ENCODE results near the gene IL25. TPM values are rescaled to one million over a fixed set of nuclear protein-coding genes. Genes with fewer than 3 reads are reported as not detected.

Gene IL25
- total and polyA plus RNA-seq, 2 of the 4 experiments (the other 2 are of a cell fraction), result not detected

DNA sequence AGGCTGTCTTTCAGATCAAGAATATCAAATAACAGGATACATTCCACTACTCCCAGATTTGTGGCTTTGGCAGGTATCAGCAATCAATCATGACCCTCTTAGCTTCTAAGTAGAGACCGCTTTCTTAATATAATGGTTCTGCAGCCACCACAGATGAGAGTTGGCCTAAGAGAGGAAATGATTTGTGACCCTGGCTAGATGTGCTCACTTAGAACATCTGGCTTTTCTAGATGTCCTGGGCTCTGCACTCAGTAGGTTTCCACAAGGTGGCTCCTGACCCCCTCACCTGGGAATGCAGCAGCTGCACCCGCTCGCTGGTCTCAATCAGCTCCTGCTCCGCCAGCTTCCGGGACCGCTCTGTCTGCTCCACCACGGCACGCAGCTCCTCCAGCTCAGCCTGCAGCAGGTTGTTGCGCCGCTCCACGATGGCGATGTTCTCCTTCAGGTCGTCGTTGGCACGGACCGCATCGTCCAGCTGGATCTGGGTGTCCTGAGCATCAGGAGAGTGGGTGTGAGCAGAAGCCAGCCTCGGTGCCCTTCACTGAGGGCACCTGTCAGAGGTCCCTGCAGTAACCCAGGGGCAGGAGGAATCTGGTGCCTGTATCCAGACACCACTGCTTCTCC, 13.1 kb downstream of the IL25 start:
- H4K5ac ChIP-seq (ENCODE audit: low read depth, low read length), result no peak overlapping the region
- no peak overlapping the region for H4K91ac ChIP-seq (ENCODE audit: insufficient read depth, low read depth, low read length)
- H2BK20ac ChIP-seq (ENCODE audit: low read depth, low read length), result no peak overlapping the region
- no peak overlapping the region for H2BK5ac ChIP-seq (ENCODE audit: low read depth, low read length, poor library complexity, severe bottlenecking)
- H3K79me1 ChIP-seq (ENCODE audit: low read depth in 1 of 2, low read length in 2 of 2), result no peaks in the 10 kb centered on the region
- ATAC-seq (ENCODE audit: low read depth) (no peak), DNase-seq (no peak)
- BruUV-seq (replicated peaks), result no TSS peak
- H2BK120ac ChIP-seq (ENCODE audit: low read depth, low read length), result no peak overlapping the region
- H3K23ac ChIP-seq (ENCODE audit: low read depth, low read length), result no peak overlapping the region
- POLR2A ChIA-PET (ENCODE audit: unreplicated experiment), result no interaction called here
- no peak overlapping the region for H3K9ac ChIP-seq (ENCODE audit: low read depth, low read length)
- intact Hi-C loops (cut with micrococcal nuclease), result no loop called here
- no peaks in the 10 kb centered on the region for H3K36me3 ChIP-seq (ENCODE audit: control insufficient read depth, insufficient read depth, low read length)
- CTCF ChIA-PET, result interaction anchor here (1.2 kb wide), 1 partner anchor 9 kb away, joined by 3 read pairs; no protein-coding TSS in a partner anchor
- H4K8ac ChIP-seq (ENCODE audit: low read depth in 2 of 2, low read length in 2 of 2), result no peak overlapping the region
- WGBS, 2 experiments (ENCODE audit: extremely low coverage in 2 of 2, insufficient read length in 1 of 2), result 77% methylated on average over 7 of the region's 18 CpGs; no CpG with 5 or more reads in 1 of the 2 experiments
- H3K27ac ChIP-seq (ENCODE audit: insufficient read depth, low read length), result no peak overlapping the region
- TF ChIP-seq MXI1 (IDR thresholded peaks at IDR 0.05; ENCODE audit: borderline replicate concordance, low read depth, low read length) (no peak), MAZ (IDR thresholded peaks at IDR 0.05; ENCODE audit: borderline replicate concordance, low read depth, low read length) (no peak), SMC3 (IDR thresholded peaks at IDR 0.05; ENCODE audit: low read depth, low read length) (no peak), CEBPB (IDR thresholded peaks at IDR 0.05; ENCODE audit: low read depth, low read length) (no peak), FOS (IDR thresholded peaks at IDR 0.05; ENCODE audit: low read depth, low read length) (no peak), BHLHE40 (IDR thresholded peaks at IDR 0.05; ENCODE audit: low read depth, low read length) (no peak), NFE2L2 (IDR thresholded peaks at IDR 0.05; ENCODE audit: low read depth, low read length) (no peak), RCOR1 (IDR thresholded peaks at IDR 0.05; ENCODE audit: insufficient replicate concordance, low read length) (no peak), RFX5 (IDR thresholded peaks at IDR 0.05; ENCODE audit: low read depth, low read length) (no peak), RAD21 (IDR thresholded peaks at IDR 0.05; ENCODE audit: low read length) (no peak), MAFK (IDR thresholded peaks at IDR 0.05; ENCODE audit: low read depth, low read length) (no peak), CHD1 (IDR thresholded peaks at IDR 0.05; ENCODE audit: low read depth, low read length) (no peak), POLR2A (IDR thresholded peaks at IDR 0.05; ENCODE audit: low read depth, low read length) (no peak)
- TF ChIP-seq, protein P1, sequence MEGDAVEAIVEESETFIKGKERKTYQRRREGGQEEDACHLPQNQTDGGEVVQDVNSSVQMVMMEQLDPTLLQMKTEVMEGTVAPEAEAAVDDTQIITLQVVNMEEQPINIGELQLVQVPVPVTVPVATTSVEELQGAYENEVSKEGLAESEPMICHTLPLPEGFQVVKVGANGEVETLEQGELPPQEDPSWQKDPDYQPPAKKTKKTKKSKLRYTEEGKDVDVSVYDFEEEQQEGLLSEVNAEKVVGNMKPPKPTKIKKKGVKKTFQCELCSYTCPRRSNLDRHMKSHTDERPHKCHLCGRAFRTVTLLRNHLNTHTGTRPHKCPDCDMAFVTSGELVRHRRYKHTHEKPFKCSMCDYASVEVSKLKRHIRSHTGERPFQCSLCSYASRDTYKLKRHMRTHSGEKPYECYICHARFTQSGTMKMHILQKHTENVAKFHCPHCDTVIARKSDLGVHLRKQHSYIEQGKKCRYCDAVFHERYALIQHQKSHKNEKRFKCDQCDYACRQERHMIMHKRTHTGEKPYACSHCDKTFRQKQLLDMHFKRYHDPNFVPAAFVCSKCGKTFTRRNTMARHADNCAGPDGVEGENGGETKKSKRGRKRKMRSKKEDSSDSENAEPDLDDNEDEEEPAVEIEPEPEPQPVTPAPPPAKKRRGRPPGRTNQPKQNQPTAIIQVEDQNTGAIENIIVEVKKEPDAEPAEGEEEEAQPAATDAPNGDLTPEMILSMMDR (conservative IDR thresholded peaks at IDR 0.05; ENCODE audit: low read depth, low read length), result no peak
- TF ChIP-seq, protein P2, sequence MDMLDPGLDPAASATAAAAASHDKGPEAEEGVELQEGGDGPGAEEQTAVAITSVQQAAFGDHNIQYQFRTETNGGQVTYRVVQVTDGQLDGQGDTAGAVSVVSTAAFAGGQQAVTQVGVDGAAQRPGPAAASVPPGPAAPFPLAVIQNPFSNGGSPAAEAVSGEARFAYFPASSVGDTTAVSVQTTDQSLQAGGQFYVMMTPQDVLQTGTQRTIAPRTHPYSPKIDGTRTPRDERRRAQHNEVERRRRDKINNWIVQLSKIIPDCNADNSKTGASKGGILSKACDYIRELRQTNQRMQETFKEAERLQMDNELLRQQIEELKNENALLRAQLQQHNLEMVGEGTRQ (IDR thresholded peaks at IDR 0.05; ENCODE audit: low read depth, low read length), result no peak
- TF ChIP-seq, protein P3, sequence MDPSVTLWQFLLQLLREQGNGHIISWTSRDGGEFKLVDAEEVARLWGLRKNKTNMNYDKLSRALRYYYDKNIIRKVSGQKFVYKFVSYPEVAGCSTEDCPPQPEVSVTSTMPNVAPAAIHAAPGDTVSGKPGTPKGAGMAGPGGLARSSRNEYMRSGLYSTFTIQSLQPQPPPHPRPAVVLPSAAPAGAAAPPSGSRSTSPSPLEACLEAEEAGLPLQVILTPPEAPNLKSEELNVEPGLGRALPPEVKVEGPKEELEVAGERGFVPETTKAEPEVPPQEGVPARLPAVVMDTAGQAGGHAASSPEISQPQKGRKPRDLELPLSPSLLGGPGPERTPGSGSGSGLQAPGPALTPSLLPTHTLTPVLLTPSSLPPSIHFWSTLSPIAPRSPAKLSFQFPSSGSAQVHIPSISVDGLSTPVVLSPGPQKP (IDR thresholded peaks at IDR 0.05; ENCODE audit: borderline replicate concordance, low read depth, low read length), result no peak
- no peak overlapping the region for H3K4ac ChIP-seq (ENCODE audit: low read depth, low read length)
- no peaks in the 10 kb centered on the region for H3K9me3 ChIP-seq (ENCODE audit: control insufficient read depth, insufficient read depth, low read length)
- no peak overlapping the region for H3K4me2 ChIP-seq (ENCODE audit: low read depth, low read length)
- H3K9me1 ChIP-seq (ENCODE audit: insufficient read depth, low read length), result no peaks in the 10 kb centered on the region
- no peak overlapping the region for H2AK5ac ChIP-seq (ENCODE audit: low read depth, low read length)
- no peak overlapping the region for H3K4me3 ChIP-seq (ENCODE audit: insufficient read depth, low read depth, low read length)
- H4K20me1 ChIP-seq (ENCODE audit: insufficient read depth, low read length), result no peaks in the 10 kb centered on the region
- H3K27me3 ChIP-seq (ENCODE audit: control insufficient read depth, insufficient read depth, low read length), result peaks cover 43% of the 10 kb centered on the region
- in situ Hi-C loops (cut with MboI; ENCODE audit: low sequenced_read_pairs), result no loop called here
- no peak overlapping the region for H3K56ac ChIP-seq (ENCODE audit: extremely low read depth, insufficient read depth, low read length)
- H2AK9ac ChIP-seq (replicated peaks; ENCODE audit: low read depth, low read length, poor library complexity), result no peak overlapping the region
- H3K18ac ChIP-seq (ENCODE audit: low read depth, low read length), result no peak overlapping the region
- no peaks in the 10 kb centered on the region for H3K4me1 ChIP-seq (ENCODE audit: control insufficient read depth, insufficient read depth, low read length)
- H3K14ac ChIP-seq (replicated peaks; ENCODE audit: low read depth, low read length), result no peak overlapping the region
- H2AFZ ChIP-seq (replicated peaks; ENCODE audit: low read length, poor library complexity), result no peak overlapping the region
- dilution Hi-C loops (cut with HindIII; ENCODE audit: low sequenced_read_pairs, unreplicated experiment), result no loop called here
- H2BK15ac ChIP-seq (ENCODE audit: low read depth, low read length), result no peak overlapping the region
